ENCODE results near the gene TP53AIP1.

GRCh38 chr11:128898580-128899344 lies 43.9 kb downstream of the TP53AIP1 start:
- TF ChIP-seq EZH2 (IDR thresholded peaks at IDR 0.05) (no peak), CTCF (IDR thresholded peaks at IDR 0.05) (no peak), EZH2phosphoT487 (IDR thresholded peaks at IDR 0.05) (no peak)
